PC-9 (cell line): ENCODE measurements around the gene AMOTL2. TPM values are rescaled to one million over a fixed set of nuclear protein-coding genes. Genes with fewer than 3 reads are reported as not detected.

Experiments used
- BruUV-seq: library from RNA; stranded (reverse); fragments of 400-500 nt; replicated peaks from 2 replicates; lab custom pipeline; 2021; lab: Mats Ljungman, UMichigan
- CTCF ChIA-PET: fragments of 300-600 bp; sonication (Branson Sonifier 250); formaldehyde crosslinking; loops from one replicate; lab custom pipeline; 2022; ENCODE audit warnings: antibody characterized with exemption; lab: Charles Lee
- POLR2A ChIA-PET: fragments of 300-600 bp; sonication (Branson Sonifier 250); formaldehyde crosslinking; loops from one replicate; lab custom pipeline; 2022; ENCODE audit warnings: antibody characterized with exemption; ENCODE audit not compliant: unreplicated experiment; lab: Charles Lee
- DNase-seq, 2 experiments: peaks; one replicate each; pipeline versions ENCODE4 v3.0.0 to v3.0.0-alpha.2; 2015 to 2022; ENCODE audit warnings: mixed read lengths in 1 of 2
- H2AFZ ChIP-seq: fragments of 200-600 bp; sonication (generic); 2 replicates; pipeline ENCODE4 v1.8.1; 2017; ENCODE audit warnings: antibody characterized with exemption
- H3F3A ChIP-seq: fragments of 200-600 bp; sonication (generic); 2 replicates; pipeline ENCODE4 v1.8.1; 2017; ENCODE audit warnings: antibody characterized with exemption, mild to moderate bottlenecking, low read depth; ENCODE audit not compliant: insufficient read depth
- H3K27ac ChIP-seq: fragments of 200-600 bp; sonication (generic); 2 replicates; pipeline ENCODE4 v1.6.1; 2016; ENCODE audit warnings: mixed run types
- H3K27me3 ChIP-seq: fragments of 200-600 bp; sonication (generic); 2 replicates; pipeline ENCODE4 v1.6.1; 2016; ENCODE audit warnings: low read depth, mixed run types; ENCODE audit not compliant: insufficient read depth
- H3K36me3 ChIP-seq: fragments of 200-600 bp; sonication (generic); 2 replicates; pipeline ENCODE4 v1.6.1; 2016; ENCODE audit warnings: low read depth, mixed run types
- H3K4me1 ChIP-seq: fragments of 200-600 bp; sonication (generic); replicated peaks from 2 replicates; pipeline ENCODE4 v1.6.1; 2016; ENCODE audit warnings: mixed run types; ENCODE audit not compliant: insufficient read depth
- H3K4me2 ChIP-seq: fragments of 200-600 bp; sonication (generic); 2 replicates; pipeline ENCODE4 v1.6.1; 2017; ENCODE audit warnings: mixed run types
- H3K4me3 ChIP-seq: fragments of 200-600 bp; sonication (generic); 2 replicates; pipeline ENCODE4 v1.6.1; 2016; ENCODE audit warnings: mixed run types
- H3K79me2 ChIP-seq: fragments of 200-600 bp; sonication (generic); 2 replicates; pipeline ENCODE4 v1.6.1; 2017; ENCODE audit warnings: low read depth, mixed run types
- H3K9me2 ChIP-seq: fragments of 200-600 bp; sonication (generic); 2 replicates; pipeline ENCODE4 v1.8.1; 2017; ENCODE audit warnings: mild to moderate bottlenecking; ENCODE audit not compliant: insufficient read depth
- H3K9me3 ChIP-seq: fragments of 200-600 bp; sonication (generic); 2 replicates; pipeline ENCODE4 v1.8.1; 2016; ENCODE audit warnings: low read depth; ENCODE audit not compliant: insufficient read depth
- H4K20me1 ChIP-seq: fragments of 200-600 bp; sonication (generic); 2 replicates; pipeline ENCODE4 v1.8.1; 2017; ENCODE audit not compliant: insufficient read depth
- EZH2 ChIP-seq: fragments of 200-600 bp; sonication (generic); IDR thresholded peaks from 2 replicates; pipeline ENCODE4 v1.8.0; 2017; ENCODE audit warnings: antibody characterized with exemption, low read depth
- intact Hi-C: fragments of 100-400 bp; cut with micrococcal nuclease; formaldehyde crosslinking; loops from one replicate; pipeline ENCODE4 v1.10.0; 2022; ENCODE audit not compliant: unreplicated experiment
- total RNA-seq: library from RNA; stranded (reverse); gene quantifications from 2 replicates; pipeline ENCODE4 v1.2.3, GENCODE V29; 2021
- TF ChIP-seq, protein P1 (sequence below): fragments of 200-600 bp; sonication (generic); conservative IDR thresholded peaks from 2 replicates; pipeline ENCODE4 v1.6.1; 2017; ENCODE audit warnings: mixed run types, antibody characterized with exemption, mild to moderate bottlenecking, moderate library complexity

AMOTL2 gene
- total RNA-seq, 1 experiment from 2014 or later, result 147 TPM

GRCh38 chr3:134367869-134368750 lies 6.1 kb downstream of the AMOTL2 start:
- ChIA-PET POLR2A (interaction anchor here (0.6 to 2.0 kb wide), 2 partner anchors 10 to 41 kb away, joined by 5 to 18 read pairs; no protein-coding TSS in a partner anchor), CTCF (no interaction called here)
- BruUV-seq, result no TSS peak
- Histone ChIP-seq H3K9me3 (no peaks in the 10 kb centered on the region), H3K36me3 (peaks cover 87% of the 10 kb centered on the region), H3F3A (peaks cover 90% of the 10 kb centered on the region), H2AFZ (no peak overlapping the region), H3K4me1 (peaks cover 88% of the 10 kb centered on the region), H3K9me2 (no peaks in the 10 kb centered on the region), H3K79me2 (peaks cover 86% of the 10 kb centered on the region), H4K20me1 (peaks cover 65% of the 10 kb centered on the region), H3K4me3 (peak overlapping the region; percentile 100; the same call in 1 of the 2 replicates), H3K27ac (peak overlapping the region; percentile 100), H3K27me3 (no peaks in the 10 kb centered on the region), H3K4me2 (peak overlapping the region; percentile 98)
- TF ChIP-seq, protein P1, sequence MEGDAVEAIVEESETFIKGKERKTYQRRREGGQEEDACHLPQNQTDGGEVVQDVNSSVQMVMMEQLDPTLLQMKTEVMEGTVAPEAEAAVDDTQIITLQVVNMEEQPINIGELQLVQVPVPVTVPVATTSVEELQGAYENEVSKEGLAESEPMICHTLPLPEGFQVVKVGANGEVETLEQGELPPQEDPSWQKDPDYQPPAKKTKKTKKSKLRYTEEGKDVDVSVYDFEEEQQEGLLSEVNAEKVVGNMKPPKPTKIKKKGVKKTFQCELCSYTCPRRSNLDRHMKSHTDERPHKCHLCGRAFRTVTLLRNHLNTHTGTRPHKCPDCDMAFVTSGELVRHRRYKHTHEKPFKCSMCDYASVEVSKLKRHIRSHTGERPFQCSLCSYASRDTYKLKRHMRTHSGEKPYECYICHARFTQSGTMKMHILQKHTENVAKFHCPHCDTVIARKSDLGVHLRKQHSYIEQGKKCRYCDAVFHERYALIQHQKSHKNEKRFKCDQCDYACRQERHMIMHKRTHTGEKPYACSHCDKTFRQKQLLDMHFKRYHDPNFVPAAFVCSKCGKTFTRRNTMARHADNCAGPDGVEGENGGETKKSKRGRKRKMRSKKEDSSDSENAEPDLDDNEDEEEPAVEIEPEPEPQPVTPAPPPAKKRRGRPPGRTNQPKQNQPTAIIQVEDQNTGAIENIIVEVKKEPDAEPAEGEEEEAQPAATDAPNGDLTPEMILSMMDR, result no peak
- TF ChIP-seq EZH2, result no peak
- intact Hi-C loops, result no loop called here
- DNase-seq, result no peak

- no peaks in the 10 kb centered on the region for H3K27me3 ChIP-seq
- intact Hi-C loops, result no loop called here
- peaks cover 89% of the 10 kb centered on the region for H3K36me3 ChIP-seq
- CTCF ChIA-PET, result interaction anchor here (0.6 to 1.5 kb wide), 3 partner anchors 9 to 1813 kb away, joined by 3 to 5 read pairs (median 4); no protein-coding TSS in a partner anchor
- H3K4me2 ChIP-seq, result peak overlapping the region; percentile 87
- H3K27ac ChIP-seq, result peak overlapping the region; percentile 100
- peaks cover 57% of the 10 kb centered on the region for H4K20me1 ChIP-seq
- H3F3A ChIP-seq, result peaks cover 94% of the 10 kb centered on the region
- POLR2A ChIA-PET, result interaction anchor here (0.5 to 2.0 kb wide), 7 partner anchors 10 to 93 kb away, joined by 3 to 18 read pairs (median 5); no protein-coding TSS in a partner anchor
- H3K9me3 ChIP-seq, result no peaks in the 10 kb centered on the region
- H3K9me2 ChIP-seq, result no peaks in the 10 kb centered on the region
- peaks cover 96% of the 10 kb centered on the region for H3K4me1 ChIP-seq
- BruUV-seq, result no TSS peak
- H2AFZ ChIP-seq, result no peak overlapping the region
- DNase-seq, result no peak
- H3K4me3 ChIP-seq, result no peak overlapping the region; the same call in 1 of the 2 replicates
- H3K79me2 ChIP-seq, result peaks cover 86% of the 10 kb centered on the region
- TF ChIP-seq, protein P1, result no peak
- TF ChIP-seq EZH2, result no peak
Measured at GRCh38 chr3:134366928-134367811, 7.1 kb downstream of the AMOTL2 start.
